Adrenal gland (tissue), 12 donors: ENCODE data around the gene REXO1. TPM values are rescaled to one million over a fixed set of nuclear protein-coding genes. Genes with fewer than 3 reads are reported as not detected.

Source experiments
- DNase-seq, 7 donors: peaks; one replicate each; pipeline ENCODE4 v3.0.0-alpha.2; 2019 to 2020
- H3K27ac ChIP-seq, 5 donors: fragments of 200-600 bp; sonication (generic) in 4 of 5; 1 replicate in 3 of 5; 2 replicates in 2 of 5; pipeline versions ENCODE4 v1.5.1 to v1.8.0; 2016 to 2020; ENCODE audit warnings: mild to moderate bottlenecking in 1 of 5
- H3K27me3 ChIP-seq: fragments of 200-600 bp; 2 replicates; pipeline ENCODE4 v1.8.0; 2021
- H3K36me3 ChIP-seq, 2 donors: fragments of 200-600 bp; replicated peaks in 1 of 2; 1 replicate in 1 of 2; 2 replicates in 1 of 2; pipeline versions ENCODE4 v1.5.1 to v1.8.0; 2018 to 2022
- H3K4me1 ChIP-seq, 2 donors: fragments of 200-600 bp; replicated peaks in 1 of 2; 1 replicate in 1 of 2; 2 replicates in 1 of 2; pipeline versions ENCODE4 v1.5.1 to v1.8.0; 2018 to 2021
- H3K4me3 ChIP-seq, 4 donors: fragments of 200-600 bp; sonication (generic) in 3 of 4; one replicate each; pipeline ENCODE4 v1.5.1; 2016 to 2018
- H3K9me3 ChIP-seq, 3 donors: fragments of 200-600 bp; sonication (generic) in 1 of 3; replicated peaks in 1 of 3; 1 replicate in 2 of 3; 2 replicates in 1 of 3; pipeline versions ENCODE4 v1.5.1 to v1.8.0; 2016 to 2021
- CTCF ChIP-seq, 6 experiments: fragments of 450-650 bp in 4 of 6; fragments of 200-600 bp in 2 of 6; sonication (generic) in 1 of 6; IDR thresholded peaks; 1 replicate in 5 of 6; 2 replicates in 1 of 6; pipeline versions ENCODE4 v1.5.1 to v1.8.0; 2016 to 2021; ENCODE audit warnings: antibody characterized with exemption in 6 of 6, mild to moderate bottlenecking in 2 of 6, moderate library complexity in 1 of 6
- POLR2A ChIP-seq, 2 donors: fragments of 450-650 bp; IDR thresholded peaks; one replicate each; pipeline ENCODE4 v1.6.1; 2017; ENCODE audit warnings: antibody characterized with exemption in 2 of 2, mild to moderate bottlenecking in 2 of 2, moderate library complexity in 1 of 2
- WGBS, 4 donors: extraction: QIAGEN DNeasy Blood & Tissue Kit in 2 of 4; methylation state at CpG; one replicate each; pipeline versions ENCODE4 v1.1.5 to v1.1.7; 2013 to 2017; 5-methylcytosine and 5-hydroxymethylcytosine counted together
- intact Hi-C, 2 donors: fragments of 100-400 bp; cut with DNase I; formaldehyde crosslinking; loops; one replicate each; pipeline versions ENCODE4 v1.14.1 to v1.15.0; 2022 to 2023
- polyA plus RNA-seq, 3 donors: library from polyadenylated mRNA; stranded (reverse); fragments of 200-250 nt in 2 of 3; fragments of 350-450 nt in 1 of 3; fragmentation: Illumina TruSeq in 1 of 3; extraction: RNeasy Lipid Tissue Mini Kit (QIAGEN cat#74804) in 1 of 3; gene quantifications; one replicate each; pipeline ENCODE4 v1.2.3, GENCODE V29; 2013 to 2014
- total RNA-seq, 9 donors: library from RNA; depleted of rRNA in 4 of 9; stranded (reverse); fragments of >200 nt in 4 of 9; fragments of 120-200 nt in 1 of 9; fragmentation: NEBNext Ultra II Directional in 1 of 9; extraction: Animal tissue kit (Norgen Biotek cat#: 25700) in 1 of 9; gene quantifications; one replicate each; pipeline versions ENCODE4 v1.1.0 to v1.2.4, GENCODE V29; 2013 to 2023
- donor health status: healthy with polysubstance abuse.
- donor health status: Bipolar disorder and iron deficiency.
- donor health status: DM: yes; HTN: yes; CAD: no.
- donor health status: DM: no; HTN: no; CAD: no.
- donor health status: DM: no; HTN: no; CAD: no.
- donor health status: DM: yes; HTN: yes; CAD: no.

The REXO1 gene
- total and polyA plus RNA-seq, 12 donors = 9.3 to 155 (median 44.5) TPM

GRCh38 chr19:1841209-1841924 lies 6.9 kb downstream of the REXO1 start:
- Histone ChIP-seq H3K4me1 (peaks cover 24 to 73% of the 10 kb centered on the region in 2 donors), H3K4me3 (peak overlapping the region in 1 of 4 donors; percentile 23), H3K27ac (peak overlapping the region in 2 of 5 donors; percentile 57 to 78), H3K9me3 (no peaks in the 10 kb centered on the region), H3K36me3 (no peaks in the 10 kb centered on the region), H3K27me3 (no peaks in the 10 kb centered on the region)
- 73 to 82% (median 77%) methylated on average over 15 to 35 of the region's 35 CpGs for WGBS, 4 donors
- TF ChIP-seq POLR2A (IDR thresholded peaks at IDR 0.05) = no peak
- TF ChIP-seq CTCF (IDR thresholded peaks at IDR 0.05) = no peak
- intact Hi-C loops = no loop called here
- DNase-seq = no peak

GRCh38 chr19:1840541-1841115 lies 7.7 kb downstream of the REXO1 start:
- TF ChIP-seq POLR2A (IDR thresholded peaks at IDR 0.05) = no peak
- no peak for TF ChIP-seq CTCF (IDR thresholded peaks at IDR 0.05)
- H3K36me3 ChIP-seq = no peaks in the 10 kb centered on the region
- H3K27me3 ChIP-seq = no peaks in the 10 kb centered on the region
- WGBS, 4 donors = 71 to 86% (median 72%) methylated on average over 6 to 22 of the region's 22 CpGs
- peak in 1 of 7 donors; percentile 60 for DNase-seq
- peak overlapping the region in 1 of 4 donors; percentile 23 for H3K4me3 ChIP-seq
- H3K9me3 ChIP-seq = no peaks in the 10 kb centered on the region
- intact Hi-C loops = no loop called here
- H3K27ac ChIP-seq = peak overlapping the region in 2 of 5 donors; percentile 57 to 78
- H3K4me1 ChIP-seq = peaks cover 22 to 71% of the 10 kb centered on the region in 2 donors

- no peak for DNase-seq
- H3K4me1 ChIP-seq = peaks cover 15 to 71% of the 10 kb centered on the region in 2 donors
- 67 to 78% (median 75%) methylated on average over 17 to 25 of the region's 25 CpGs for WGBS, 4 donors
Measured at GRCh38 chr19:1839658-1840540, 8.4 kb downstream of the REXO1 start.

More at GRCh38 chr19:1839658-1840540, 8.4 kb downstream of the REXO1 start:
- intact Hi-C loops = no loop called here
- Histone ChIP-seq H3K27ac (peak overlapping the region in 1 of 5 donors; percentile 78), H3K36me3 (no peaks in the 10 kb centered on the region), H3K4me3 (no peak overlapping the region), H3K27me3 (no peaks in the 10 kb centered on the region), H3K9me3 (no peaks in the 10 kb centered on the region)
- TF ChIP-seq POLR2A (IDR thresholded peaks at IDR 0.05) = no peak
- TF ChIP-seq CTCF (IDR thresholded peaks at IDR 0.05) = no peak
